OCI-LY7 (cell line): ENCODE measurements around the gene SLC12A9.

Experiments
- CTCF ChIP-seq: fragments of 200-600 bp; sonication (generic); conservative IDR thresholded peaks from 2 replicates; pipeline ENCODE4 v1.5.1; 2014; ENCODE audit warnings: mild to moderate bottlenecking, antibody characterized with exemption, low read length, moderate library complexity, mixed read lengths
- EZH2phosphoT487 ChIP-seq: fragments of 200-600 bp; sonication (generic); IDR thresholded peaks from 2 replicates; pipeline ENCODE4 v1.6.1; 2018; ENCODE audit warnings: low read depth, borderline replicate concordance, mild to moderate bottlenecking, mixed run types, antibody characterized with exemption, low read length, moderate library complexity, mixed read lengths

DNA sequence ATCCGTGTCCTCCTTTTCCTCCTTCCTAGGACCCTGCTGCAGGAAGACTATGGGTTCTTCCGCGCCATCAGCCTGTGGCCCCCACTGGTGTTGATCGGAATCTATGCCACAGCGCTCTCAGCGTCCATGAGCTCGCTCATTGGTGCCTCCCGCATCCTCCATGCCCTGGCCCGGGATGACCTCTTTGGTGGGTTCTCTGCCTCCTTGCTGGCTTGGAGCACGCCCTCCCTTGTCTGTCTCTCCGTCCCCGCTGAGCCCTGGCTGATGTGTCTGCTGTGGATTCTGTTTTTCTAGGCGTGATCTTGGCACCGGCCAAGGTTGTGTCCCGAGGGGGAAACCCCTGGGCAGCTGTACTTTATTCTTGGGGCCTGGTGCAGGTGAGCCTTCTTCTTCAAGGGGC is 7.3 kb downstream of the SLC12A9 start:
- TF ChIP-seq CTCF (no peak), EZH2phosphoT487 (no peak)
